Left lobe of liver (tissue), 2 donors: ENCODE measurements around the gene TRIM17. TPM values are rescaled to one million over a fixed set of nuclear protein-coding genes. Genes with fewer than 3 reads are reported as not detected.

Experiments used
- ATAC-seq: fragments of 200-7000 bp; cut with Tn5 transposase; one replicate; pipeline ENCODE4 v1.9.1; 2020; ENCODE audit warnings: mild to moderate bottlenecking, moderate library complexity
- DNase-seq: peaks from one replicate; pipeline ENCODE4 v3.0.0-alpha.2; 2020; ENCODE audit warnings: low spot score
- total RNA-seq: library from RNA; stranded (reverse); gene quantifications from one replicate; pipeline ENCODE4 v1.2.1, GENCODE V29; 2021
- donor health status: DM: no; HTN: no; CAD: no; lungs with moderate emphysema.
- donor health status: DM: no; HTN: yes; CAD: no.

TRIM17 gene, protein sequence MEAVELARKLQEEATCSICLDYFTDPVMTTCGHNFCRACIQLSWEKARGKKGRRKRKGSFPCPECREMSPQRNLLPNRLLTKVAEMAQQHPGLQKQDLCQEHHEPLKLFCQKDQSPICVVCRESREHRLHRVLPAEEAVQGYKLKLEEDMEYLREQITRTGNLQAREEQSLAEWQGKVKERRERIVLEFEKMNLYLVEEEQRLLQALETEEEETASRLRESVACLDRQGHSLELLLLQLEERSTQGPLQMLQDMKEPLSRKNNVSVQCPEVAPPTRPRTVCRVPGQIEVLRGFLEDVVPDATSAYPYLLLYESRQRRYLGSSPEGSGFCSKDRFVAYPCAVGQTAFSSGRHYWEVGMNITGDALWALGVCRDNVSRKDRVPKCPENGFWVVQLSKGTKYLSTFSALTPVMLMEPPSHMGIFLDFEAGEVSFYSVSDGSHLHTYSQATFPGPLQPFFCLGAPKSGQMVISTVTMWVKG
- total RNA-seq, result not detected

- peak; percentile 32 for ATAC-seq
- DNase-seq, result no peak
Measured at GRCh38 chr1:228416217-228416933, at the start of gene TRIM17. Gene TRIM17 (minus strand): TSS chr1:228416861. CDS start chr1:228415072, 1,789 bp downstream.

DNA sequence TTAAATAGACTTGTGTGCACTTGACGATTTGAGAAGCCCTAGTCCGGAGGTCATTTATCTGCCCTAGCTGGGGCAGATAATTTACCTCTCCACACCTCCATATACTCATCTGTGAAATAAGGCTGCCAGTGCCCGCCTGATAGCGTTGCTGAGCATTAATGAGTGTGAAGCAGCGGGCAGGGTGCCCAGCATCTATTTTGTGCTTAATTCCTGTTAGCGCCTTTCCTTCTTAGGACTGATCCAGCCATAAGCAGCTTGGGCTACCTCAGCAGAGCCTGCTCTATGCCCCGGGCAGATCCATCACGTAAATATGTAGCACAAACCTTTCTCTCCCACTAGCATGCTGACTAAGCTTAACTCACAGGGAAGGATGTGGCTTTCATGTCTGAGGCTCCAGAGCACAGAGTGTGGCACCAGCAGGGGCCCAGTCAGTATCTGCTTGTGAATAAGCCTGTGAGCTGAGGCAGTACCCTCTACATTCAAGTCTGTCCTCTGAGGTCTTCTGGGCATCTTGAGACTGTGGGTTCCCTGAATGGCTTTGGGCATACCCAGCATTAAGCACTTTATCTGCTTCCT lies 49.0 kb upstream of the TRIM17 start:
- DNase-seq (no peak), ATAC-seq (no peak)

- ATAC-seq (no peak), DNase-seq (no peak)
Measured at GRCh38 chr1:228465141-228465540, 48.5 kb upstream of the TRIM17 start.

GRCh38 chr1:228464487-228464983 lies 47.9 kb upstream of the TRIM17 start:
- peak; percentile 25 for ATAC-seq
- DNase-seq, result no peak

- DNase-seq, result no peak
- ATAC-seq, result peak; percentile 11
Measured at GRCh38 chr1:228463559-228464455, 47.1 kb upstream of the TRIM17 start.

- ATAC-seq (no peak), DNase-seq (no peak)
Measured at GRCh38 chr1:228463009-228463558, 46.4 kb upstream of the TRIM17 start.

GRCh38 chr1:228462560-228462959 lies 45.9 kb upstream of the TRIM17 start:
- DNase-seq (no peak), ATAC-seq (no peak)

DNA sequence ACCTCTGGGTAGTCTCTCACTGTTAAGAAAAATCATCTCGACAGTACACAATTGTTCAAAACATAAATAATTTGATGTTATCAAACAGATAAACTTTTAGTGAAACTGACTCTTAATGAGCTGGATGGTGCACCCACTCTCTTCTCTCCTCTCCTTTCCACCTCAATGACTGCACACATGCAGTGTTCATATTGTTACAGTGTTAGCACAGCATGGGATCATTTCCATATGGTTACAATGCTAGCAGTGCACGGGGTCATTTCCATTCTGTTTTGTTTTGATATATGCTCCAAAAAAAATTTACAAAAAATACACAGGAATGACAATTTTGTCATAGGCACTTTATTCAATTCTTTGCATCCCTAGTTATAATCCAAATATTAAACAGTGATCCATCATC lies 44.2 kb upstream of the TRIM17 start:
- ATAC-seq, result no peak

GRCh38 chr1:228459091-228459993 lies 42.7 kb upstream of the TRIM17 start:
- ATAC-seq, result peak; percentile 31
- DNase-seq, result no peak

More for the DNA sequence above, 44.2 kb upstream of the TRIM17 start:
- DNase-seq, result no peak

- ATAC-seq (peak; percentile 75), DNase-seq (peak; percentile 51)
Measured at GRCh38 chr1:228457396-228458176, 40.9 kb upstream of the TRIM17 start.

- DNase-seq (no peak), ATAC-seq (no peak)
Measured at GRCh38 chr1:228457017-228457395, 40.3 kb upstream of the TRIM17 start.

DNA sequence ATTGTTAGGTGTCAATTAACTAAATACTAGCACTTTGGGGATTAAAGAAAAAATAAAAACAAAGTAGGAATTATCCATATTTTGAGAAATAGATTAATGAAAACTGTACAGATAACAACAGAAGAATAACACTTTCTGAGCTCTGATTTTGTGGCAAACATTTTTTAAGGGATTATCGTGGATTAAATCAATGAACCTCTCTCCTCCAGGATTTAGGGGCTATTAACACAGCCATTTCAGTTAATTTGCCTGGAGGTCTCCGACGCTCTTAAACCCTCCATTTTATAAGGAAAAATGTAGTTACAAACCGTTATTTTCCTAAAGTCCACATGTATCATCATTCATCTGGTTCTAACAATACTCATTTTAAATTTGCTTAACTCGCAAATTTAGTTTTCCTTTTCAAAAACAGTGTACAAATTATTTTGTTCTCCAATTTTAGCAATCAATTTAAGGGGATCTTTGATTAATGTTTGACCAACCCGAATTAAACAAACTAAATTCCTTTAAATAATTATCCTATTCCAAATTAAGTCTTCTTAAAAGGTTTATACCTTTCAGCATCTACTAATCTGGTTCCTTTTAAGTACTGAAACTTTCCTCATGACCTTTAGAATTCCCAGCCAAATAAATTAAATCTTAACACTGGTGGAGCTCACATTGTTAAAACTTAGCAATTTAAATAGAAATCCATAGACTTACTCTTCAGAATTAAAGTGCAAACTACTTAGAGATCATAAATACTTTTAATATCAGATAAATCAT lies 39.8 kb upstream of the TRIM17 start:
- DNase-seq, result no peak
- ATAC-seq, result no peak

DNA sequence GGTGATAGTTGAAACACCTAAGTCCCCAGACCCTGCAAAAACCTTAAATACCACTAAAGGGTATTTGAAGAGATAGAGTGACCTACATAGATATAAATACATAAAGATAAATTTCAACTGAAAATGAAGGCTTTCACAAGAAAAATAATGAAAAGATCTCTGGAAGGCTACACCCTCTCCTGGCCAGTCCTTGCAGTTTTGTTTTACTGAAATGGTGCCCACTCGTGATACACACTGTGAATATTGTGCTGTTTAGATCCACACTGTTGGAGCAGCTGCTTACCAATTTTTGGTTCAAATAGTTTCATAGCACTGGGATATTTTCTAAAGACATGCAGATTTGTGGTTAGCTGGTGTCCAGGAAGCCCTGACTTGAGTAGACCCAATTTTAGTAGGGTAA lies 39.1 kb upstream of the TRIM17 start:
- no peak for DNase-seq
- no peak for ATAC-seq

DNA sequence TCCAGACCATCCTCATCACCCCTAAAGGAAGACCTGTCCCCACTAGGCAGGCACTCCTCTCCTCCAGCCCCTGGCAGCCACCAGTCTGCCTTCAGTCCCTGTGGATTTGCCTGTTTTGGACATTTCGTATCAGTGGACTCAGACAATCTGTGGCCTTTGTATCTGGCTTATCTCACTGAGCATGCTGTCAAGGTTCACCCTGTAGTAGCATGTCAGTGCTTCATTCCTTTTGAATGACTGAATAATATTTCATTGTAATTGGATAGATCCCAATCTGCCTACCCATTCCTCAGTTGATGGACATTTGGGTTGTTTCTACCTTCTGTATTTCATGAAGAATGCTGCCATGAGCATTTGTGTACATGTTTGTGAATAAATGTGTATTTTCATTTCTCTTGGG lies 37.6 kb upstream of the TRIM17 start:
- no peak for DNase-seq

DNA sequence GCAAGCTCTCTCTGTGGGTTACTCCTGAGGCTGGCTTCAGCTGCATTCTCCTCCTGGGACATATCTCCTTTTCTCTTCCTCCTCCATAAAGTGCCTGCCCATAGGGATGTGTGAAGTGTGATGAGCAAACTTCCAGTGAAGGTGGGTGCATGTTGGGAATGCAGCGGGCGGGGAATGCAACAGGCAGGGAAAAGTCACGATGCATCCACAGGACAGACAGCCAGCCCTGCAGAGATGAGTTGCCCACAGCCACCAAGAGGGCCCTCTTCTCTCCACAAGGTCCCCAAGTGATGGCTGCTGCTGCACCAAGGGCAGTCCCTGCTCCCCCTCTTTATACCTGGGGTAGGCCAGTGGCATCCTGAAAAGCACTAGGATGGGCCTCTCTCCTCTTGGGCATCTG lies 37.0 kb upstream of the TRIM17 start:
- DNase-seq, result no peak
- no peak for ATAC-seq

More for the DNA sequence above, 37.6 kb upstream of the TRIM17 start:
- no peak for ATAC-seq

DNA sequence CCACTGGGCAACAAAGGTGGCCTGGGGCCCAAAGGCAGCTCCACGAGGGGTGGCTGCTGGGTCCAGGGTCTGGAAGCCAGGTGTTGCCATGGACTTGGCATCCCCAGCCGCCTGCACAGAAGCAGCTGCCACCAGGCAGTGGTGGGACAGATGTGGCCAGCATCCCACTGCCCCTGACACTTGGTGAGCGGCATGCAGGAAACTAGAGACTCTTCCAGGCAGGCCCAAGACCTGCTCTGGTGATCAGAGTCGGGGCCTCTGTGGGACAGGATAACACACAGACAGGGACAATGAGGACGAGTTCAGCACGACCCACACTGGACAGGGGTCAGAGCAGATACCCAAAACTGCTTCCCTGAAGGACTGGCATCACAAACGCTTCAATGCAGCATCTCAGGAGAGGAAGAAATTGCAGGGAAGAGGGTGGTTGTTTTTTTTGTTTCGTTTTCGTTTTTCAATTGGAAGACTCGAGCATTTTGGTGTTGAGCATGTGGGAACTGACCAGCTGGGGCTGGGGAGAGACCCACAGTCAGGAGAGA lies 36.4 kb upstream of the TRIM17 start:
- ATAC-seq, result no peak
- DNase-seq, result no peak
